ENCODE data around the gene TGFBR1.

DNA sequence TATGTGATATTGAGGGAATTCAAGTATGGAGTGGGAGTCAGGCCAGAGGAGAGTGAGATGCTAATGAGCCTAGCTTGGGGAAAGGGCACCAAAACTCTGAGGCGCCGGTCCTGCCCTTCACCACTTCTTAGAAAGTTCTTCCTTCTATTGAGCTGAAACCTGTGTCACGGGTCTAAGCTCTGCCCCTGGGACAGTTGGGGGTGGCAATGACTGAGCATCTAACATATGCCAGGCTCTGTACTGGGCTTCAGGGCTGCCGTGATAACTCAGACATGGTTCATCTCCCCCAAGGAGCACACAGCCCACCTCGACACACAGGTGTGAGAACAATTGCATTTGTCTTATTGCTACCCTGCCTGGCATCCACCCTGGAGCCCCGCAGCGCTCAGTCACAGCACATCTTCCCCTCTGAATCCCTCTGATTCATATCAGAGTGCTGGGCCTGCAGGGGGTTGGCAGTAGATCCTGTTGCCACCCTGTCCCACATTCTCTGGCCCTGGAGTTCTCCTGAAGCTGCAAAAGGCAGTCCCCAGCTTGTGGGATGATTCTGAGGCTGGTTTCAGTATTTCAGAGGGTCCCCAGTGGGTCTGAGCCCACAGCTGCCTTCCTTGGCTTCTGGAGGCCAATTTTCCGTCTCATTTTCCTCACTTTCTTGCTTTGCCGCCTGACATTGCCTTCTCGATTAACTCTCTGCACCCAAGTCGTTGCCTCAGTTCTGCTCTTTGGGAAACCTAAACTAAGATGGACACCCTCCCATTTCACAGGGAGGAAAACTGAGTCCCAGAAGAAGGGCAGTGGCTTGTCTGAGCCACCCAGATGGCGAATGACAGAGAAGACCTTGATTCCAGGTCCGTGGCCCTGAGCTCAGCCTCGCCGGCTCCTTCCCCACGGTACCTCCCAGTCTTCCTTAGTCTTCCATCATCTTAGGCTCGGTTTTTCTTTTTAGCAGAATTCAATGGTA lies 74.3 kb downstream of the TGFBR1 start:
- TF ChIP-seq, protein P1, sequence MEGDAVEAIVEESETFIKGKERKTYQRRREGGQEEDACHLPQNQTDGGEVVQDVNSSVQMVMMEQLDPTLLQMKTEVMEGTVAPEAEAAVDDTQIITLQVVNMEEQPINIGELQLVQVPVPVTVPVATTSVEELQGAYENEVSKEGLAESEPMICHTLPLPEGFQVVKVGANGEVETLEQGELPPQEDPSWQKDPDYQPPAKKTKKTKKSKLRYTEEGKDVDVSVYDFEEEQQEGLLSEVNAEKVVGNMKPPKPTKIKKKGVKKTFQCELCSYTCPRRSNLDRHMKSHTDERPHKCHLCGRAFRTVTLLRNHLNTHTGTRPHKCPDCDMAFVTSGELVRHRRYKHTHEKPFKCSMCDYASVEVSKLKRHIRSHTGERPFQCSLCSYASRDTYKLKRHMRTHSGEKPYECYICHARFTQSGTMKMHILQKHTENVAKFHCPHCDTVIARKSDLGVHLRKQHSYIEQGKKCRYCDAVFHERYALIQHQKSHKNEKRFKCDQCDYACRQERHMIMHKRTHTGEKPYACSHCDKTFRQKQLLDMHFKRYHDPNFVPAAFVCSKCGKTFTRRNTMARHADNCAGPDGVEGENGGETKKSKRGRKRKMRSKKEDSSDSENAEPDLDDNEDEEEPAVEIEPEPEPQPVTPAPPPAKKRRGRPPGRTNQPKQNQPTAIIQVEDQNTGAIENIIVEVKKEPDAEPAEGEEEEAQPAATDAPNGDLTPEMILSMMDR (IDR thresholded peaks at IDR 0.05; ENCODE audit: poor library complexity) = no peak
- no peak for TF ChIP-seq EZH2phosphoT487 (IDR thresholded peaks at IDR 0.05; ENCODE audit: low read depth, severe bottlenecking, unreplicated experiment)
